IMR-90 (cell line): ENCODE measurements around the gene TMEM53. TPM values are rescaled to one million over a fixed set of nuclear protein-coding genes. Genes with fewer than 3 reads are reported as not detected.

Experiments used
- ATAC-seq: fragments of 200-7000 bp; cut with Tn5 transposase; 2 replicates; pipeline ENCODE4 v1.9.1; 2020; ENCODE audit warnings: low read depth, mild to moderate bottlenecking, moderate library complexity
- BruUV-seq: library from RNA; stranded (reverse); fragments of 400-500 nt; replicated peaks from 2 replicates; lab custom pipeline; 2021; lab: Mats Ljungman, UMichigan
- CTCF ChIA-PET: fragments of 300-600 bp; formaldehyde crosslinking; extraction: SDS; loops from one replicate; lab custom pipeline; 2021; ENCODE audit warnings: antibody characterized with exemption; lab: Yijun Ruan, JAX
- POLR2A ChIA-PET: fragments of 300-600 bp; sonication (Branson Sonifier 250); formaldehyde crosslinking; loops from one replicate; lab custom pipeline; 2022; ENCODE audit warnings: antibody characterized with exemption; ENCODE audit not compliant: unreplicated experiment; lab: Charles Lee
- DNase-seq: peaks from one replicate; pipeline ENCODE4 v3.0.0; 2013
- H2AFZ ChIP-seq: replicated peaks from 2 replicates; pipeline ENCODE3; 2013; ENCODE audit warnings: low read length, mild to moderate bottlenecking; ENCODE audit not compliant: poor library complexity
- H2AK5ac ChIP-seq: 2 replicates; pipeline ENCODE4 v1.6.1; 2013; ENCODE audit warnings: low read depth, low read length, inconsistent platforms
- H2AK9ac ChIP-seq: replicated peaks from 2 replicates; pipeline ENCODE3; 2013; ENCODE audit warnings: mild to moderate bottlenecking, low read depth, low read length, moderate library complexity; ENCODE audit not compliant: poor library complexity
- H2BK120ac ChIP-seq: 2 replicates; pipeline ENCODE4 v1.6.1; 2013; ENCODE audit warnings: low read depth, low read length, inconsistent platforms
- H2BK15ac ChIP-seq: 3 replicates; pipeline ENCODE4 v1.6.1; 2013; ENCODE audit warnings: low read depth, low read length, inconsistent platforms
- H2BK20ac ChIP-seq: 2 replicates; pipeline ENCODE4 v1.6.1; 2013; ENCODE audit warnings: low read depth, mild to moderate bottlenecking, inconsistent platforms, low read length, moderate library complexity
- H2BK5ac ChIP-seq: 2 replicates; pipeline ENCODE4 v1.6.1; 2013; ENCODE audit warnings: mild to moderate bottlenecking, low read depth, low read length, inconsistent platforms; ENCODE audit not compliant: poor library complexity, severe bottlenecking
- H3K14ac ChIP-seq: replicated peaks from 2 replicates; pipeline ENCODE4 v1.6.1; 2013; ENCODE audit warnings: low read depth, low read length, inconsistent platforms
- H3K18ac ChIP-seq: 2 replicates; pipeline ENCODE4 v1.6.1; 2013; ENCODE audit warnings: low read depth, low read length, control low read depth
- H3K23ac ChIP-seq: 2 replicates; pipeline ENCODE4 v1.6.1; 2013; ENCODE audit warnings: low read depth, low read length, inconsistent platforms
- H3K27ac ChIP-seq: 2 replicates; pipeline ENCODE4 v1.5.1; 2013; ENCODE audit warnings: mild to moderate bottlenecking, control low read depth, low read length; ENCODE audit not compliant: insufficient read depth
- H3K27me3 ChIP-seq: 2 replicates; pipeline ENCODE4 v1.6.1; 2013; ENCODE audit warnings: low read length; ENCODE audit not compliant: control insufficient read depth, insufficient read depth
- H3K36me3 ChIP-seq: 2 replicates; pipeline ENCODE4 v1.6.1; 2013; ENCODE audit warnings: low read length, mixed read lengths; ENCODE audit not compliant: control insufficient read depth, insufficient read depth
- H3K4ac ChIP-seq: 2 replicates; pipeline ENCODE4 v1.6.1; 2013; ENCODE audit warnings: low read depth, low read length, inconsistent platforms
- H3K4me1 ChIP-seq: 2 replicates; pipeline ENCODE4 v1.6.1; 2013; ENCODE audit warnings: low read length, mixed read lengths; ENCODE audit not compliant: control insufficient read depth, insufficient read depth
- H3K4me2 ChIP-seq: 2 replicates; pipeline ENCODE4 v1.6.1; 2013; ENCODE audit warnings: low read depth, mild to moderate bottlenecking, control low read depth, low read length, moderate library complexity
- H3K4me3 ChIP-seq: 2 replicates; pipeline ENCODE4 v1.5.1; 2013; ENCODE audit warnings: low read depth, mild to moderate bottlenecking, control low read depth, low read length, moderate library complexity; ENCODE audit not compliant: insufficient read depth
- H3K56ac ChIP-seq: 2 replicates; pipeline ENCODE4 v1.6.1; 2013; ENCODE audit warnings: low read length, inconsistent platforms; ENCODE audit not compliant: insufficient read depth; ENCODE audit errors: extremely low read depth
- H3K79me1 ChIP-seq, 2 experiments: 2 replicates each; pipeline ENCODE4 v1.6.1; 2013; ENCODE audit warnings: low read length in 2 of 2, inconsistent platforms in 1 of 2, low read depth in 1 of 2
- H3K9ac ChIP-seq: 2 replicates; pipeline ENCODE4 v1.6.1; 2013; ENCODE audit warnings: low read depth, low read length, control low read depth
- H3K9me1 ChIP-seq: 2 replicates; pipeline ENCODE4 v1.6.1; 2013; ENCODE audit warnings: low read length, inconsistent platforms; ENCODE audit not compliant: insufficient read depth
- H3K9me3 ChIP-seq: 2 replicates; pipeline ENCODE4 v1.6.1; 2013; ENCODE audit warnings: low read length; ENCODE audit not compliant: control insufficient read depth, insufficient read depth
- H4K20me1 ChIP-seq: 2 replicates; pipeline ENCODE4 v1.6.1; 2013; ENCODE audit warnings: low read length, inconsistent platforms; ENCODE audit not compliant: insufficient read depth
- H4K5ac ChIP-seq: 2 replicates; pipeline ENCODE4 v1.6.1; 2013; ENCODE audit warnings: mild to moderate bottlenecking, low read depth, low read length, control low read depth
- H4K8ac ChIP-seq, 2 experiments: 2 replicates each; pipeline ENCODE4 v1.6.1; 2013; ENCODE audit warnings: low read depth in 2 of 2, low read length in 2 of 2, control low read depth in 1 of 2, inconsistent platforms in 1 of 2
- H4K91ac ChIP-seq: 2 replicates; pipeline ENCODE4 v1.6.1; 2013; ENCODE audit warnings: low read depth, low read length, inconsistent platforms; ENCODE audit not compliant: insufficient read depth
- BHLHE40 ChIP-seq: fragments of 150-350 bp; IDR thresholded peaks from 2 replicates; pipeline ENCODE4 v1.6.1; 2016; ENCODE audit warnings: mild to moderate bottlenecking, low read depth, low read length
- CEBPB ChIP-seq: IDR thresholded peaks from 2 replicates; pipeline ENCODE4 v1.6.1; 2012; ENCODE audit warnings: low read depth, low read length, improper control_type of control experiment
- CHD1 ChIP-seq: IDR thresholded peaks from 2 replicates; pipeline ENCODE4 v1.6.1; 2012; ENCODE audit warnings: low read depth, low read length, improper control_type of control experiment
- FOS ChIP-seq: fragments of 150-350 bp; IDR thresholded peaks from 2 replicates; pipeline ENCODE4 v1.6.1; 2016; ENCODE audit warnings: low read depth, low read length
- MAFK ChIP-seq: IDR thresholded peaks from 2 replicates; pipeline ENCODE4 v1.6.1; 2012; ENCODE audit warnings: low read depth, low read length, improper control_type of control experiment
- MAZ ChIP-seq: IDR thresholded peaks from 2 replicates; pipeline ENCODE4 v1.6.1; 2012; ENCODE audit warnings: low read depth, mild to moderate bottlenecking, low read length, improper control_type of control experiment, moderate library complexity, borderline replicate concordance
- MXI1 ChIP-seq: IDR thresholded peaks from 2 replicates; pipeline ENCODE4 v1.6.1; 2012; ENCODE audit warnings: low read depth, mild to moderate bottlenecking, low read length, moderate library complexity, borderline replicate concordance
- POLR2A ChIP-seq: IDR thresholded peaks from 2 replicates; pipeline ENCODE4 v1.6.1; 2012; ENCODE audit warnings: mild to moderate bottlenecking, low read depth, low read length
- RAD21 ChIP-seq: IDR thresholded peaks from 2 replicates; pipeline ENCODE4 v1.6.1; 2012; ENCODE audit warnings: low read length, improper control_type of control experiment
- RCOR1 ChIP-seq: IDR thresholded peaks from 2 replicates; pipeline ENCODE4 v1.6.1; 2012; ENCODE audit warnings: mild to moderate bottlenecking, low read length, improper control_type of control experiment; ENCODE audit not compliant: insufficient replicate concordance
- RFX5 ChIP-seq: IDR thresholded peaks from 2 replicates; pipeline ENCODE4 v1.8.0; 2012; ENCODE audit warnings: low read depth, mild to moderate bottlenecking, low read length, moderate library complexity
- SMC3 ChIP-seq: fragments of 150-350 bp; IDR thresholded peaks from 2 replicates; pipeline ENCODE4 v1.6.1; 2016; ENCODE audit warnings: low read depth, mild to moderate bottlenecking, antibody characterized with exemption, low read length, moderate library complexity
- USF2 ChIP-seq: fragments of 150-350 bp; IDR thresholded peaks from 2 replicates; pipeline ENCODE4 v1.6.1; 2017; ENCODE audit warnings: mild to moderate bottlenecking, antibody characterized with exemption, low read length, low read depth
- WGBS, 2 experiments: methylation state at CpG; one replicate each; pipeline versions ENCODE4 v1.1.5 to v1.1.7; 2013; ENCODE audit warnings: missing lambda C conversion rate in 2 of 2; ENCODE audit not compliant: insufficient read length in 1 of 2; ENCODE audit errors: extremely low coverage in 2 of 2; 5-methylcytosine and 5-hydroxymethylcytosine counted together
- dilution Hi-C: fragments of 300-500 bp; cut with HindIII; formaldehyde crosslinking; loops from one replicate; pipeline ENCODE4 v1.14.3; 2018; ENCODE audit warnings: low sequenced_read_pairs; ENCODE audit not compliant: unreplicated experiment
- in situ Hi-C: fragments of 300-500 bp; cut with MboI; formaldehyde crosslinking; loops from 3 replicates; pipeline ENCODE4 v1.14.3; 2019; ENCODE audit warnings: low sequenced_read_pairs, inconsistent platforms, mixed read lengths
- intact Hi-C: fragments of 100-400 bp; cut with micrococcal nuclease; formaldehyde crosslinking; loops from 2 replicates; pipeline ENCODE4 v1.10.0; 2022
- polyA plus RNA-seq, 3 experiments: library from polyadenylated mRNA; depleted of rRNA; stranded (reverse); fragments of >200 nt; gene quantifications; 2 replicates each; pipeline ENCODE4 v1.2.3, GENCODE V29; 2012; ENCODE audit warnings: low replicate concordance in 1 of 3
- total RNA-seq: library from RNA; depleted of rRNA; stranded (reverse); fragments of >200 nt; gene quantifications from 2 replicates; pipeline ENCODE4 v1.2.3, GENCODE V29; 2012
- TF ChIP-seq, protein P1 (sequence below): conservative IDR thresholded peaks from 2 replicates; pipeline ENCODE4 v1.5.1; 2012; ENCODE audit warnings: mild to moderate bottlenecking, low read depth, low read length, improper control_type of control experiment

The TMEM53 gene
- total and polyA plus RNA-seq, 2 of the 4 experiments (the other 2 are of a cell fraction), result 2.7 to 6.3 TPM

DNA sequence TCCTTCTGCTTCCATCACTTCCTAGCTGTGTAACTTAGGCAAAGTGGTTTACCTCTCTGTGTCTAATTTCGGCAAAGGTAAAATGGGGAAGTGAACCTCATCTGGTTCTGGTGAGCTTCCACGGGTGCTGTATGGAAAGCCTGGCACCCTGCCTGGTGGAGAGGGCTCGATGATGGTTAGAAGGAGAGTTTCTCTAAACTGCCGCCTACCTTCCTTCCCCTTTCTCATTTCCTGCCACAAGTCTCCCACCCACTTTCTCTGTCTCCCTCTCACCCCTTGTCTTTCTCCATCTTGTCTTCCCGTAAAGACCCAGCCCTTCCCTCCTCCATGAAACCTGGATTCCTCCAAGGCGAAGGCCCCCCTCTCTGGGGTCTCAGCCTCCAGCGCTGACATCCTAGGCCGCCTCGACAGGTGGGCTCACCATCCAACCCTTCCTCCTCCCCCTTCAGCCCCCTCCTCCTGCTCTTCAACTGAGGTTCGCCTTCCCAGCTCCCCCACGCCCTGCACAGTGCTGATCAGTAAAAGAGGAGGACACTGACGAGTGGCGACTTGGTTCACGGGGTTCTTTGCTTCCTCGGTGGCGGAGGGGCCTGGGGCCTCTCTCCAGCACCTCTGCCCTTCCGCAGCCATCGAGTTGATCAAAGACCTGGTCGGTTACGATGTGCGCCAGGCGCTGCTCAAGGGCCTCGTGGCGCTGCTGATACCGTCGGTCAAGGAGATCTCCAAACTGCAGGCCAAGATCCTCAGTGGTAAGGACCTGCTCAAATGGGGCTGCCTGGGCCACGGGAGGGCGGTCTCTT lies 49.4 kb upstream of the TMEM53 start:
- no peaks in the 10 kb centered on the region for H3K27me3 ChIP-seq
- H2AK5ac ChIP-seq, result peak overlapping the region; percentile 50
- intact Hi-C loops, result no loop called here
- no peak for TF ChIP-seq SMC3
- TF ChIP-seq POLR2A, result no peak
- no peak for TF ChIP-seq MAFK
- no peak for TF ChIP-seq FOS
- no peak for TF ChIP-seq BHLHE40
- no peak for TF ChIP-seq RAD21
- TF ChIP-seq CEBPB, result no peak
- no peak for TF ChIP-seq MAZ
- no peak for TF ChIP-seq CHD1
- TF ChIP-seq MXI1, result no peak
- no peak for TF ChIP-seq RCOR1
- TF ChIP-seq, protein P1, sequence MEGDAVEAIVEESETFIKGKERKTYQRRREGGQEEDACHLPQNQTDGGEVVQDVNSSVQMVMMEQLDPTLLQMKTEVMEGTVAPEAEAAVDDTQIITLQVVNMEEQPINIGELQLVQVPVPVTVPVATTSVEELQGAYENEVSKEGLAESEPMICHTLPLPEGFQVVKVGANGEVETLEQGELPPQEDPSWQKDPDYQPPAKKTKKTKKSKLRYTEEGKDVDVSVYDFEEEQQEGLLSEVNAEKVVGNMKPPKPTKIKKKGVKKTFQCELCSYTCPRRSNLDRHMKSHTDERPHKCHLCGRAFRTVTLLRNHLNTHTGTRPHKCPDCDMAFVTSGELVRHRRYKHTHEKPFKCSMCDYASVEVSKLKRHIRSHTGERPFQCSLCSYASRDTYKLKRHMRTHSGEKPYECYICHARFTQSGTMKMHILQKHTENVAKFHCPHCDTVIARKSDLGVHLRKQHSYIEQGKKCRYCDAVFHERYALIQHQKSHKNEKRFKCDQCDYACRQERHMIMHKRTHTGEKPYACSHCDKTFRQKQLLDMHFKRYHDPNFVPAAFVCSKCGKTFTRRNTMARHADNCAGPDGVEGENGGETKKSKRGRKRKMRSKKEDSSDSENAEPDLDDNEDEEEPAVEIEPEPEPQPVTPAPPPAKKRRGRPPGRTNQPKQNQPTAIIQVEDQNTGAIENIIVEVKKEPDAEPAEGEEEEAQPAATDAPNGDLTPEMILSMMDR, result no peak
- TF ChIP-seq RFX5, result no peak
- TF ChIP-seq USF2, result no peak
- no peak overlapping the region for H3K23ac ChIP-seq
- H4K8ac ChIP-seq, result no peak overlapping the region
- no peak overlapping the region for H3K14ac ChIP-seq
- in situ Hi-C loops, result no loop called here
- no peak overlapping the region for H2BK20ac ChIP-seq
- H3K79me1 ChIP-seq, result no peaks in the 10 kb centered on the region
- no peak overlapping the region for H2AFZ ChIP-seq
- no peaks in the 10 kb centered on the region for H3K9me3 ChIP-seq
- no peak overlapping the region for H2BK5ac ChIP-seq
- no peaks in the 10 kb centered on the region for H3K36me3 ChIP-seq
- BruUV-seq, result no TSS peak
- no peak overlapping the region for H2BK15ac ChIP-seq
- no peak overlapping the region for H3K4ac ChIP-seq
- ATAC-seq, result no peak
- H3K4me3 ChIP-seq, result no peak overlapping the region
- no peak overlapping the region for H4K5ac ChIP-seq
- 90% methylated on average over 13 of the region's 28 CpGs; no CpG with 5 or more reads in 1 of the 2 experiments for WGBS, 2 experiments
- dilution Hi-C loops, result no loop called here
- H4K20me1 ChIP-seq, result no peaks in the 10 kb centered on the region
- ChIA-PET CTCF (no interaction called here), POLR2A (no interaction called here)
- no peak overlapping the region for H3K18ac ChIP-seq
- H3K9me1 ChIP-seq, result peaks cover 6% of the 10 kb centered on the region; the same call in 1 of the 2 replicates
- no peak overlapping the region for H3K56ac ChIP-seq
- peaks cover 2% of the 10 kb centered on the region; the same call in 1 of the 2 replicates for H3K4me1 ChIP-seq
- no peak overlapping the region for H2BK120ac ChIP-seq
- H3K4me2 ChIP-seq, result no peak overlapping the region
- H3K27ac ChIP-seq, result no peak overlapping the region
- peak overlapping the region; percentile 42 for H2AK9ac ChIP-seq
- H4K91ac ChIP-seq, result no peak overlapping the region
- no peak for DNase-seq
- H3K9ac ChIP-seq, result no peak overlapping the region
